HEK293T (cell line): ENCODE measurements around the gene EGLN3.

Experiments used
- CTCF ChIA-PET: fragments of 350-600 bp; formaldehyde crosslinking; extraction: SDS; loops from one replicate; lab custom pipeline; 2021; ENCODE audit warnings: antibody characterized with exemption, inconsistent platforms; lab: Yijun Ruan, JAX
- POLR2A ChIA-PET: fragments of 350-600 bp; formaldehyde crosslinking; extraction: SDS; loops from one replicate; lab custom pipeline; 2020; ENCODE audit warnings: antibody characterized with exemption, inconsistent platforms; lab: Yijun Ruan, JAX
- DNase-seq: peaks from one replicate; pipeline ENCODE4 v3.0.0; 2012; ENCODE audit warnings: mixed read lengths; ENCODE audit errors: extremely low spot score
- ARNT ChIP-seq: fragments of 450-650 bp; IDR thresholded peaks from 2 replicates; pipeline ENCODE4 v1.6.1; 2017; ENCODE audit warnings: mild to moderate bottlenecking
- BHLHE40 ChIP-seq: fragments of 450-650 bp; IDR thresholded peaks from 2 replicates; pipeline ENCODE4 v1.6.1; 2016; ENCODE audit warnings: mild to moderate bottlenecking, moderate library complexity, borderline replicate concordance
- CTBP1 ChIP-seq: fragments of 450-650 bp; IDR thresholded peaks from 2 replicates; pipeline ENCODE4 v1.6.1; 2016; ENCODE audit warnings: borderline replicate concordance
- ELF4 ChIP-seq: fragments of 450-650 bp; IDR thresholded peaks from 2 replicates; pipeline ENCODE4 v1.6.1; 2017; ENCODE audit warnings: antibody characterized with exemption
- FOXA1 ChIP-seq: fragments of 450-650 bp; IDR thresholded peaks from 2 replicates; pipeline ENCODE4 v1.6.1; 2016; ENCODE audit warnings: mild to moderate bottlenecking
- FOXK2 ChIP-seq: fragments of 450-650 bp; IDR thresholded peaks from 2 replicates; pipeline ENCODE4 v1.6.1; 2016; ENCODE audit warnings: mild to moderate bottlenecking
- FOXM1 ChIP-seq: fragments of 450-650 bp; IDR thresholded peaks from 2 replicates; pipeline ENCODE4 v1.6.1; 2017; ENCODE audit warnings: mild to moderate bottlenecking, borderline replicate concordance
- HDGF ChIP-seq: fragments of 450-650 bp; IDR thresholded peaks from 2 replicates; pipeline ENCODE4 v1.6.1; 2017; ENCODE audit warnings: antibody characterized with exemption, borderline replicate concordance
- L3MBTL2 ChIP-seq: fragments of 450-650 bp; conservative IDR thresholded peaks from 2 replicates; pipeline ENCODE4 v1.6.1; 2016; ENCODE audit warnings: mild to moderate bottlenecking
- LEF1 ChIP-seq: fragments of 450-650 bp; IDR thresholded peaks from 2 replicates; pipeline ENCODE4 v1.6.1; 2017; ENCODE audit warnings: mild to moderate bottlenecking, borderline replicate concordance
- NFRKB ChIP-seq: fragments of 450-650 bp; IDR thresholded peaks from 2 replicates; pipeline ENCODE4 v1.6.1; 2016; ENCODE audit warnings: mild to moderate bottlenecking, moderate library complexity
- PKNOX1 ChIP-seq: fragments of 450-650 bp; IDR thresholded peaks from 2 replicates; pipeline ENCODE4 v1.6.1; 2016
- SP1 ChIP-seq: fragments of 450-650 bp; IDR thresholded peaks from 2 replicates; pipeline ENCODE4 v1.6.1; 2017
- SUZ12 ChIP-seq: fragments of 450-650 bp; IDR thresholded peaks from 2 replicates; pipeline ENCODE4 v1.6.1; 2016; ENCODE audit warnings: mild to moderate bottlenecking
- TARDBP ChIP-seq: fragments of 450-650 bp; IDR thresholded peaks from 2 replicates; pipeline ENCODE4 v1.6.1; 2016
- ZNF384 ChIP-seq: fragments of 450-650 bp; IDR thresholded peaks from 2 replicates; pipeline ENCODE4 v1.6.1; 2016

Gene EGLN3

GRCh38 chr14:33956640-33957039, 5.8 kb upstream of the EGLN3 start:
- POLR2A ChIA-PET: no interaction called here
- CTCF ChIA-PET: no interaction called here
- TF ChIP-seq ZNF384 (no peak), L3MBTL2 (no peak), SUZ12 (no peak), LEF1 (no peak), FOXA1 (no peak), FOXM1 (no peak), BHLHE40 (no peak), FOXK2 (no peak), SP1 (no peak), CTBP1 (no peak), PKNOX1 (no peak), ARNT (no peak)
- no peak for DNase-seq

- ChIA-PET POLR2A (no interaction called here), CTCF (no interaction called here)
- no peak for TF ChIP-seq SP1
- no peak for TF ChIP-seq CTBP1
- TF ChIP-seq HDGF: no peak
- no peak for TF ChIP-seq ELF4
- no peak for TF ChIP-seq L3MBTL2
- no peak for TF ChIP-seq ZNF384
- TF ChIP-seq LEF1: no peak
- no peak for DNase-seq
Measured at GRCh38 chr14:33954016-33954598, 3.2 kb upstream of the EGLN3 start.

GRCh38 chr14:33952541-33952940, 1.7 kb upstream of the EGLN3 start:
- no peak for TF ChIP-seq TARDBP
- TF ChIP-seq SUZ12: no peak
- no peak for TF ChIP-seq LEF1
- no peak for TF ChIP-seq FOXA1
- no peak for TF ChIP-seq FOXM1
- TF ChIP-seq ARNT: no peak
- no peak for TF ChIP-seq CTBP1
- no peak for TF ChIP-seq ZNF384
- TF ChIP-seq FOXK2: no peak
- no peak for TF ChIP-seq PKNOX1
- no peak for TF ChIP-seq HDGF
- TF ChIP-seq BHLHE40: no peak
- no peak for TF ChIP-seq ELF4
- TF ChIP-seq L3MBTL2: no peak
- TF ChIP-seq NFRKB: no peak
- ChIA-PET CTCF (interaction anchor here (0.6 to 0.7 kb wide), 2 partner anchors 12 to 1375 kb away, joined by 3 read pairs; no protein-coding TSS in a partner anchor), POLR2A (no interaction called here)
- DNase-seq: no peak

- no peak for DNase-seq
- TF ChIP-seq SUZ12 (no peak), NFRKB (no peak)
- ChIA-PET POLR2A (interaction anchor here (0.6 to 2.7 kb wide), 3 partner anchors 23 to 508 kb away, joined by 3 to 12 read pairs (median 3); no protein-coding TSS in a partner anchor), CTCF (no interaction called here)
Measured at GRCh38 chr14:33951183-33951840, 438 bp upstream of the EGLN3 start.

GRCh38 chr14:33949411-33949893, 1.4 kb downstream of the EGLN3 start:
- POLR2A ChIA-PET: interaction anchor here (2.7 kb wide), 1 partner anchor 110 kb away, joined by 12 read pairs; no protein-coding TSS in a partner anchor
- no peak for DNase-seq
- TF ChIP-seq L3MBTL2: no peak
- no peak for TF ChIP-seq FOXA1
- no peak for TF ChIP-seq CTBP1
- CTCF ChIA-PET: interaction anchor here (1.3 kb wide), 1 partner anchor 100 kb away, joined by 4 read pairs; no protein-coding TSS in a partner anchor

GRCh38 chr14:33948869-33949408, 1.9 kb downstream of the EGLN3 start:
- TF ChIP-seq ZNF384 (no peak), FOXA1 (no peak), NFRKB (no peak), CTBP1 (no peak), BHLHE40 (no peak), L3MBTL2 (no peak), HDGF (no peak), ELF4 (no peak), FOXK2 (no peak), SP1 (no peak), SUZ12 (no peak), LEF1 (no peak), TARDBP (no peak), FOXM1 (no peak), PKNOX1 (no peak), ARNT (no peak)
- no peak for DNase-seq
- ChIA-PET POLR2A (interaction anchor here (0.6 kb wide), 1 partner anchor 525 kb away, joined by 3 read pairs; no protein-coding TSS in a partner anchor), CTCF (no interaction called here)
